Neuronal stem cell (in vitro differentiated cells): ENCODE results near the gene VWC2L.

Experiments used
- DNase-seq: peaks from one replicate; pipeline ENCODE4 v3.0.0-alpha.2; 2013; ENCODE audit warnings: low spot score
- H2AFZ ChIP-seq: one replicate; pipeline ENCODE4 v1.6.1; 2013; ENCODE audit warnings: mild to moderate bottlenecking, low read length, inconsistent platforms
- H2AK5ac ChIP-seq: 2 replicates; pipeline ENCODE4 v1.6.1; 2013; ENCODE audit warnings: low read depth, mild to moderate bottlenecking, inconsistent platforms, low read length, moderate library complexity, mixed read lengths
- H2BK120ac ChIP-seq: 2 replicates; pipeline ENCODE4 v1.6.1; 2013; ENCODE audit warnings: low read depth, mild to moderate bottlenecking, inconsistent platforms, low read length, moderate library complexity, mixed read lengths
- H2BK12ac ChIP-seq: one replicate; pipeline ENCODE4 v1.6.1; 2013; ENCODE audit warnings: low read length, inconsistent platforms
- H2BK15ac ChIP-seq: 2 replicates; pipeline ENCODE4 v1.6.1; 2013; ENCODE audit warnings: mild to moderate bottlenecking, low read length, inconsistent platforms, mixed read lengths
- H2BK5ac ChIP-seq: one replicate; pipeline ENCODE4 v1.6.1; 2013; ENCODE audit warnings: inconsistent platforms, mild to moderate bottlenecking, low read length, moderate library complexity
- H3K14ac ChIP-seq: one replicate; pipeline ENCODE4 v1.6.1; 2013; ENCODE audit warnings: low read length, inconsistent platforms
- H3K18ac ChIP-seq: 2 replicates; pipeline ENCODE4 v1.6.1; 2013; ENCODE audit warnings: low read length, inconsistent platforms
- H3K23ac ChIP-seq: 2 replicates; pipeline ENCODE4 v1.6.1; 2013; ENCODE audit warnings: low read depth, mild to moderate bottlenecking, mixed read lengths, low read length, inconsistent platforms; ENCODE audit not compliant: poor library complexity
- H3K27ac ChIP-seq: replicated peaks from 3 replicates; pipeline ENCODE4 v1.5.1; 2013; ENCODE audit warnings: low read length, inconsistent platforms
- H3K27me3 ChIP-seq, 3 experiments: 2 replicates each; pipeline ENCODE4 v1.6.1; 2013; ENCODE audit warnings: low read length in 3 of 3, mild to moderate bottlenecking in 2 of 3, inconsistent platforms in 1 of 3, low read depth in 1 of 3, mixed read lengths in 1 of 3, moderate library complexity in 1 of 3; ENCODE audit not compliant: control insufficient read depth in 3 of 3, insufficient read depth in 3 of 3
- H3K36me3 ChIP-seq, 2 donors: replicated peaks in 1 of 2; 2 replicates each; pipeline ENCODE4 v1.6.1; 2013; ENCODE audit warnings: low read length in 2 of 2; ENCODE audit not compliant: control insufficient read depth in 2 of 2, insufficient read depth in 2 of 2
- H3K4ac ChIP-seq: 2 replicates; pipeline ENCODE4 v1.6.1; 2013; ENCODE audit warnings: inconsistent platforms, mild to moderate bottlenecking, low read length, moderate library complexity
- H3K4me1 ChIP-seq, 2 donors: 1 replicate in 1 of 2; 2 replicates in 1 of 2; pipeline ENCODE4 v1.6.1; 2013; ENCODE audit warnings: low read length in 2 of 2, low read depth in 1 of 2; ENCODE audit not compliant: control insufficient read depth in 2 of 2, insufficient read depth in 1 of 2
- H3K4me2 ChIP-seq: one replicate; pipeline ENCODE4 v1.6.1; 2013; ENCODE audit warnings: mild to moderate bottlenecking, low read length, inconsistent platforms; ENCODE audit not compliant: insufficient read depth, poor library complexity, severe bottlenecking
- H3K4me3 ChIP-seq, 2 donors: 2 replicates each; pipeline ENCODE4 v1.5.1; 2013; ENCODE audit warnings: low read length in 2 of 2, mild to moderate bottlenecking in 2 of 2, inconsistent platforms in 1 of 2, moderate library complexity in 1 of 2
- H3K79me1 ChIP-seq: one replicate; pipeline ENCODE4 v1.6.1; 2013; ENCODE audit warnings: low read depth, mild to moderate bottlenecking, inconsistent platforms, low read length, moderate library complexity
- H3K9ac ChIP-seq: one replicate; pipeline ENCODE4 v1.6.1; 2013; ENCODE audit warnings: mild to moderate bottlenecking, low read depth, low read length, inconsistent platforms; ENCODE audit not compliant: poor library complexity
- H3K9me3 ChIP-seq, 2 donors: replicated peaks in 1 of 2; 2 replicates each; pipeline versions ENCODE3 to v1.6.1; 2013; ENCODE audit warnings: low read length in 2 of 2, mild to moderate bottlenecking in 2 of 2, inconsistent platforms in 1 of 2, low read depth in 1 of 2, mixed read lengths in 1 of 2, moderate library complexity in 1 of 2; ENCODE audit not compliant: control insufficient read depth in 2 of 2, insufficient read depth in 1 of 2
- H4K8ac ChIP-seq: one replicate; pipeline ENCODE4 v1.6.1; 2013; ENCODE audit warnings: low read depth, mild to moderate bottlenecking, inconsistent platforms, low read length, moderate library complexity
- H4K91ac ChIP-seq: one replicate; pipeline ENCODE4 v1.6.1; 2013; ENCODE audit warnings: low read length, low read depth, mild to moderate bottlenecking, inconsistent platforms; ENCODE audit not compliant: poor library complexity
- WGBS, 2 donors: extraction: QIAGEN DNeasy Blood & Tissue Kit; methylation state at CpG; one replicate each; pipeline ENCODE4 v1.1.7; 2013; ENCODE audit warnings: missing lambda C conversion rate in 2 of 2, mixed read lengths in 1 of 2; ENCODE audit not compliant: insufficient read length in 2 of 2, insufficient replicate concordance in 1 of 2; ENCODE audit errors: extremely low coverage in 2 of 2; 5-methylcytosine and 5-hydroxymethylcytosine counted together

The VWC2L gene

DNA sequence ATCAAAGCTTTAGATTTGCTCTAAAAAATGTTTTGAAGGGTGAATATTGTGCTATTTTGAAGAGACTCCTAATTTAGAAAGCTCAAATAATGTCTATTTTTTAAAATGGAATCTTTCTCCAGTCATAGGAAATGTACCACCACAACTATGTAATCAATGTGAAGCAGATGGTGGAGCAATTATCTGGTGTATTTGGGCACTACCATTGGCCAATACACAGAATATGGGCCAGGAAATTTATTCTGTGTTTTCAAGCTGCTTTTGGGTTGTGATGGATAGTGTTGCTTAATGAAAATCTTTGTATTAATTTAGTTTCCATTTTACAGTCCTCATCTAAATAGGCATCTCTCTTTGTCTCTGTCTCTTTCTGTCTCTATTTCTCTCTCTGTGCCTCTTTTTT lies 17.1 kb upstream of the VWC2L start:
- Histone ChIP-seq H3K27me3 (no peaks in the 10 kb centered on the region), H3K9ac (no peak overlapping the region), H3K4me2 (no peak overlapping the region), H3K14ac (no peak overlapping the region), H3K4me3 (no peak overlapping the region), H3K27ac (no peak overlapping the region), H3K18ac (no peak overlapping the region), H4K8ac (no peak overlapping the region), H3K23ac (no peak overlapping the region), H3K36me3 (no peaks in the 10 kb centered on the region), H2BK120ac (no peak overlapping the region), H2BK15ac (no peak overlapping the region), H3K9me3 (no peaks in the 10 kb centered on the region), H4K91ac (no peak overlapping the region), H2AFZ (no peak overlapping the region), H3K79me1 (no peaks in the 10 kb centered on the region), H2AK5ac (no peak overlapping the region), H2BK12ac (no peak overlapping the region), H3K4me1 (no peaks in the 10 kb centered on the region), H2BK5ac (no peak overlapping the region), H3K4ac (no peak overlapping the region)
- DNase-seq, result no peak

DNA sequence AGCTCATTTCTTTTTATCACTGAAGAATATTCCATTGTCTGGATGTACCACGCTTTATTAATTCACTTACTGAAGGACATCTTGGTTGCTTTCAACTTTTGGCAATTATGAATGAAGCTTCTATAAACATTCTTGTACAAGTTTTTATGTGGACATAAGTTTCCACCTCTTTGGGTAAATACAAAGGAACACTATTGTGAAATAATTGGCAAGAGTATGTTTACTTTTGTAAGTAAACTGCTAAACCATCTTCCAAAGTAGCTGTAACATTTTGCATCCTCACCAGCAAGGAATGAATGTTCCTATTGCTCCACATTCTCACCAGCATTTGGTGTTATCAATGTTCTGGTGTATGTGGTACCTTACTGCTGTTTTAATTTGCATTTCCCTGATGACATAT lies 15.8 kb upstream of the VWC2L start:
- Histone ChIP-seq H3K4me1 (no peaks in the 10 kb centered on the region), H3K79me1 (no peaks in the 10 kb centered on the region), H3K4me3 (no peak overlapping the region), H3K9ac (no peak overlapping the region), H3K9me3 (no peaks in the 10 kb centered on the region), H3K23ac (no peak overlapping the region), H3K27ac (no peak overlapping the region), H2BK5ac (no peak overlapping the region), H3K27me3 (no peaks in the 10 kb centered on the region), H3K36me3 (no peaks in the 10 kb centered on the region), H3K18ac (no peak overlapping the region), H2AK5ac (no peak overlapping the region), H2BK12ac (no peak overlapping the region), H3K4me2 (no peak overlapping the region), H4K8ac (no peak overlapping the region), H4K91ac (no peak overlapping the region), H2BK15ac (no peak overlapping the region), H3K4ac (no peak overlapping the region), H2BK120ac (no peak overlapping the region), H2AFZ (no peak overlapping the region), H3K14ac (no peak overlapping the region)
- no CpG with 5 or more reads among the region's 1 CpG for WGBS, 2 donors
- DNase-seq, result no peak

DNA sequence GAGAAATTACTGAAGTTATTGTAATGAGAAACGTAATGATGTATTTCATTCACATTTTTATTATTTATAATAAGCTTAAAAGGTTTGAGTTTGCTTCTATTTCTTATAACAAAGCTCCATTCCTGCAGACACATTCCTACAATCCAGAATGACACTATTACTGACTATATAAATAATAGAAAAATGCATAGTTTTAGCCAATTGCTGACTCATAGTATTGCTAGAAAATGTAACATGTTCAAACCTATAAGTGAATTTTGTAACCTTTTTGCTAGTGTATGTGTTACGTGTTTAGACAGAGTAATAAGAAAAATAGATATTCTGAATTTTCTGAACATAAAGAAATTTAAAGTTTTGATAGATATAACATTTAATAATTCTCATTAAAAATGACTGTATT lies 9.3 kb upstream of the VWC2L start:
- H3K27me3 ChIP-seq, result no peaks in the 10 kb centered on the region
- no peak overlapping the region for H3K23ac ChIP-seq
- no peak overlapping the region for H3K4ac ChIP-seq
- H2BK12ac ChIP-seq, result no peak overlapping the region
- no peak overlapping the region for H3K4me2 ChIP-seq
- H2AK5ac ChIP-seq, result no peak overlapping the region
- DNase-seq, result no peak
- H2BK15ac ChIP-seq, result no peak overlapping the region
- H3K18ac ChIP-seq, result no peak overlapping the region
- H3K4me1 ChIP-seq, result no peaks in the 10 kb centered on the region
- H3K9me3 ChIP-seq, result no peaks in the 10 kb centered on the region
- no peak overlapping the region for H4K91ac ChIP-seq
- H2BK5ac ChIP-seq, result no peak overlapping the region
- no peaks in the 10 kb centered on the region for H3K36me3 ChIP-seq
- H3K9ac ChIP-seq, result no peak overlapping the region
- no peaks in the 10 kb centered on the region for H3K79me1 ChIP-seq
- no peak overlapping the region for H4K8ac ChIP-seq
- H3K4me3 ChIP-seq, result no peak overlapping the region
- H3K27ac ChIP-seq, result no peak overlapping the region
- WGBS, 2 donors, result no CpG with 5 or more reads among the region's 2 CpGs
- H3K14ac ChIP-seq, result no peak overlapping the region
- no peak overlapping the region for H2BK120ac ChIP-seq
- H2AFZ ChIP-seq, result no peak overlapping the region

DNA sequence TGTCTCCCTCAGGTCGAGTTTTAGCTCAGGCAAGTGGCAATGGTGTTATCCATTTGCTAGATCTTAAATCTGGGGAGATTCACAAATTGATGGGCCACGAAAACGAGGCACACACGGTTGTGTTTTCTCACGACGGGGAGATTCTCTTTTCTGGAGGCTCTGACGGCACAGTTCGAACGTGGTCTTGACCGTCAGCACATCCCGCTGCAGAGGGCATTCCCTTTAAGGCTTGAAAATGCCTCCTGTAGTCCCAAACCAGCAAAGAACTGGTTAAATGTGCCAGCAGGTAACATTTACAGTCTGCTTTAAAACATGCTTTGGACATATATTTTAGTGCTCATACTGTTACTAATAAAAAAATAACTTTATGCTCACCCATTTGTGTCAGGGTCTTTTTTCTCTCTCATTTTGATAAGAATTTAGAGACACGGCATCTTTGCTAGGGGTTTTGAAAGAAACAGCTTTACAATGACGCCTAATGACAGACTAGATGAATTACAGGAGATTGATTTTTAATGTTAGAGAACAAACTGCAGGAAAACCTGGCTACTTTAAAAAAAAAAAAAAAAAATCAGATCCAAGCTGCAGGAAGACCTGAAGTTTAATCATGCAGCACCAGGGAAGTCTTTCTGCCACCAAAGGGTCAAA lies 602 bp upstream of the VWC2L start:
- no peak overlapping the region for H2BK120ac ChIP-seq
- H3K23ac ChIP-seq, result no peak overlapping the region
- no peak overlapping the region for H4K91ac ChIP-seq
- no peak overlapping the region for H4K8ac ChIP-seq
- no peak overlapping the region for H2BK12ac ChIP-seq
- no peaks in the 10 kb centered on the region for H3K79me1 ChIP-seq
- no peak overlapping the region for H2BK15ac ChIP-seq
- no peak overlapping the region for H2AK5ac ChIP-seq
- H3K27ac ChIP-seq, result no peak overlapping the region
- no peak overlapping the region for H3K9ac ChIP-seq
- H3K14ac ChIP-seq, result no peak overlapping the region
- H3K18ac ChIP-seq, result no peak overlapping the region
- H2BK5ac ChIP-seq, result no peak overlapping the region
- H3K4me1 ChIP-seq, result peaks cover 0 to 1% of the 10 kb centered on the region in 2 donors
- H3K36me3 ChIP-seq, result no peaks in the 10 kb centered on the region
- no peak for DNase-seq
- no peaks in the 10 kb centered on the region for H3K9me3 ChIP-seq
- H3K4me3 ChIP-seq, result no peak overlapping the region
- no peak overlapping the region for H3K4ac ChIP-seq
- no peaks in the 10 kb centered on the region for H3K27me3 ChIP-seq
- no peak overlapping the region for H2AFZ ChIP-seq
- WGBS, 2 donors, result no CpG with 5 or more reads among the region's 13 CpGs
- no peak overlapping the region for H3K4me2 ChIP-seq
